Measurements from ENCODE around the gene HYAL3. TPM values are rescaled to one million over a fixed set of nuclear protein-coding genes. Genes with fewer than 3 reads are reported as not detected.

The HYAL3 gene
- total and polyA plus RNA-seq, 2 donors (not counting 1 experiment from before 2014, with no cell fraction given): 3.2 to 7.4 TPM

- Histone ChIP-seq H3K27ac (ENCODE audit: insufficient read depth, low read length) (no peak overlapping the region), H4K20me1 (ENCODE audit: control insufficient read depth, extremely low read depth, insufficient read depth, low read length) (no peaks in the 10 kb centered on the region), H3K27me3 (ENCODE audit: control insufficient read depth, insufficient read depth, low read length) (no peaks in the 10 kb centered on the region), H3K4me2 (ENCODE audit: extremely low read depth, insufficient read depth, low read length) (no peak overlapping the region), H3K79me2 (ENCODE audit: control insufficient read depth, insufficient read depth, low read length) (peaks cover 69% of the 10 kb centered on the region), H3K9me3 (ENCODE audit: control insufficient read depth, insufficient read depth, low read depth, low read length) (no peaks in the 10 kb centered on the region), H3K4me1 (ENCODE audit: control insufficient read depth, extremely low read depth, insufficient read depth, low read length) (peaks cover 20% of the 10 kb centered on the region), H2AFZ (ENCODE audit: low read length) (no peak overlapping the region), H3K9ac (ENCODE audit: insufficient read depth, low read length) (no peak overlapping the region), H3K36me3 (ENCODE audit: control insufficient read depth, insufficient read depth, low read length) (peaks cover 23% of the 10 kb centered on the region), H3K4me3 (replicated peaks in 1 of 4; ENCODE audit: control extremely low read depth in 1 of 4, insufficient read depth in 1 of 4, low read depth in 3 of 4, low read length in 4 of 4) (no peak overlapping the region)
- no peak for TF ChIP-seq EZH2 (IDR thresholded peaks at IDR 0.05; ENCODE audit: low read length, missing control alignments)
- TF ChIP-seq, protein P1, sequence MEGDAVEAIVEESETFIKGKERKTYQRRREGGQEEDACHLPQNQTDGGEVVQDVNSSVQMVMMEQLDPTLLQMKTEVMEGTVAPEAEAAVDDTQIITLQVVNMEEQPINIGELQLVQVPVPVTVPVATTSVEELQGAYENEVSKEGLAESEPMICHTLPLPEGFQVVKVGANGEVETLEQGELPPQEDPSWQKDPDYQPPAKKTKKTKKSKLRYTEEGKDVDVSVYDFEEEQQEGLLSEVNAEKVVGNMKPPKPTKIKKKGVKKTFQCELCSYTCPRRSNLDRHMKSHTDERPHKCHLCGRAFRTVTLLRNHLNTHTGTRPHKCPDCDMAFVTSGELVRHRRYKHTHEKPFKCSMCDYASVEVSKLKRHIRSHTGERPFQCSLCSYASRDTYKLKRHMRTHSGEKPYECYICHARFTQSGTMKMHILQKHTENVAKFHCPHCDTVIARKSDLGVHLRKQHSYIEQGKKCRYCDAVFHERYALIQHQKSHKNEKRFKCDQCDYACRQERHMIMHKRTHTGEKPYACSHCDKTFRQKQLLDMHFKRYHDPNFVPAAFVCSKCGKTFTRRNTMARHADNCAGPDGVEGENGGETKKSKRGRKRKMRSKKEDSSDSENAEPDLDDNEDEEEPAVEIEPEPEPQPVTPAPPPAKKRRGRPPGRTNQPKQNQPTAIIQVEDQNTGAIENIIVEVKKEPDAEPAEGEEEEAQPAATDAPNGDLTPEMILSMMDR (conservative IDR thresholded peaks at IDR 0.05 in 1 of 2, IDR thresholded peaks at IDR 0.05 in 1 of 2; ENCODE audit: low read depth in 1 of 2, low read length in 2 of 2): no peak
- DNase-seq (ENCODE audit: low read depth in 2 of 2): no peak
Observed at GRCh38 chr3:50331364-50331907, 32.2 kb upstream of the HYAL3 start.

DNA sequence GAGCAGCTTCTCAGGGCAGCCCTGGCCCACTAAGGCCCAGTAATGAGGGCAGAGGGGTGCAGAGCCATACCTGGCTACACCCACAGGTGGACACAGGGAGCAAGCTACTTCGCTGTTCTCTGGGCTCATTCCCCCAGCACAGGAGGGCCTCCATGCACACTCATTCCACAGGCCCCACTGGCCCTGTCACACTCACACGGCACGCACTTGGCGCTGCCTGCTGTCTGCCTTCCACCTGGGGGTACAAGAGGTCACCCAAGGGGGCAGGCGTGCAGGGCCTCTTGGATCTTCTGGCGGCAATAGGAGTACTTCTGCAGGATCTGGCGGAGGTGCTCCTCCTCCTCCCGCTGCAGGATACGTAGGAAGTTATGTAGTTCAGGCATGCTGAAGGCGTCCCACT, 31.1 kb upstream of the HYAL3 start:
- H4K20me1 ChIP-seq (ENCODE audit: control insufficient read depth, extremely low read depth, insufficient read depth, low read length): no peaks in the 10 kb centered on the region
- no peak overlapping the region for H2AFZ ChIP-seq (ENCODE audit: low read length)
- TF ChIP-seq, protein P1 (conservative IDR thresholded peaks at IDR 0.05 in 1 of 2, IDR thresholded peaks at IDR 0.05 in 1 of 2; ENCODE audit: low read depth in 1 of 2, low read length in 2 of 2): no peak
- TF ChIP-seq EZH2 (IDR thresholded peaks at IDR 0.05; ENCODE audit: low read length, missing control alignments): no peak
- peaks cover 57% of the 10 kb centered on the region for H3K79me2 ChIP-seq (ENCODE audit: control insufficient read depth, insufficient read depth, low read length)
- H3K4me3 ChIP-seq (replicated peaks in 1 of 4; ENCODE audit: control extremely low read depth in 1 of 4, insufficient read depth in 1 of 4, low read depth in 3 of 4, low read length in 4 of 4): no peak overlapping the region
- no peaks in the 10 kb centered on the region for H3K27me3 ChIP-seq (ENCODE audit: control insufficient read depth, insufficient read depth, low read length)
- H3K9ac ChIP-seq (ENCODE audit: insufficient read depth, low read length): no peak overlapping the region
- H3K27ac ChIP-seq (ENCODE audit: insufficient read depth, low read length): no peak overlapping the region
- no peak for DNase-seq (ENCODE audit: low read depth in 2 of 2)
- no peaks in the 10 kb centered on the region for H3K9me3 ChIP-seq (ENCODE audit: control insufficient read depth, insufficient read depth, low read depth, low read length)
- peaks cover 19% of the 10 kb centered on the region for H3K4me1 ChIP-seq (ENCODE audit: control insufficient read depth, extremely low read depth, insufficient read depth, low read length)
- H3K36me3 ChIP-seq (ENCODE audit: control insufficient read depth, insufficient read depth, low read length): peaks cover 25% of the 10 kb centered on the region
- no peak overlapping the region for H3K4me2 ChIP-seq (ENCODE audit: extremely low read depth, insufficient read depth, low read length)

GRCh38 chr3:50327943-50328691, 28.9 kb upstream of the HYAL3 start, which contains the start of gene TUSC2:
TSS of gene TUSC2 (minus strand) at chr3:50328223. CDS start at chr3:50328099, 124 bp downstream.
- peak within 1 kb of the TSS; percentile 96 for H3K4me2 ChIP-seq (ENCODE audit: extremely low read depth, insufficient read depth, low read length)
- TF ChIP-seq, protein P1 (conservative IDR thresholded peaks at IDR 0.05 in 1 of 2, IDR thresholded peaks at IDR 0.05 in 1 of 2; ENCODE audit: low read depth in 1 of 2, low read length in 2 of 2): no peak
- no peak for TF ChIP-seq EZH2 (IDR thresholded peaks at IDR 0.05; ENCODE audit: low read length, missing control alignments)
- H3K36me3 ChIP-seq (ENCODE audit: control insufficient read depth, insufficient read depth, low read length): peaks cover 25% of the 10 kb centered on the region
- H4K20me1 ChIP-seq (ENCODE audit: control insufficient read depth, extremely low read depth, insufficient read depth, low read length): no peaks in the 10 kb centered on the region
- H3K79me2 ChIP-seq (ENCODE audit: control insufficient read depth, insufficient read depth, low read length): peaks cover 36% of the 10 kb centered on the region
- H3K4me3 ChIP-seq (replicated peaks in 1 of 4; ENCODE audit: control extremely low read depth in 1 of 4, insufficient read depth in 1 of 4, low read depth in 3 of 4, low read length in 4 of 4): peak within 1 kb of the TSS; percentile 79 to 95 (median 86)
- peak; percentile 94 to 95 for DNase-seq (ENCODE audit: low read depth in 2 of 2)
- H2AFZ ChIP-seq (ENCODE audit: low read length): peak within 1 kb of the TSS; percentile 43
- no peaks in the 10 kb centered on the region for H3K27me3 ChIP-seq (ENCODE audit: control insufficient read depth, insufficient read depth, low read length)
- peak within 1 kb of the TSS; percentile 81 for H3K27ac ChIP-seq (ENCODE audit: insufficient read depth, low read length)
- peak within 1 kb of the TSS; percentile 83 for H3K9ac ChIP-seq (ENCODE audit: insufficient read depth, low read length)
- H3K4me1 ChIP-seq (ENCODE audit: control insufficient read depth, extremely low read depth, insufficient read depth, low read length): peaks cover 7% of the 10 kb centered on the region
- H3K9me3 ChIP-seq (ENCODE audit: control insufficient read depth, insufficient read depth, low read depth, low read length): no peaks in the 10 kb centered on the region

Measured in fibroblast of lung (primary cell).